ENCODE results near the gene SLX1A. TPM values are rescaled to one million over a fixed set of nuclear protein-coding genes. Genes with fewer than 3 reads are reported as not detected.

SLX1A gene
- total and polyA plus RNA-seq, 8 donors, result 2.3 to 86.9 (median 50.5) TPM

DNA sequence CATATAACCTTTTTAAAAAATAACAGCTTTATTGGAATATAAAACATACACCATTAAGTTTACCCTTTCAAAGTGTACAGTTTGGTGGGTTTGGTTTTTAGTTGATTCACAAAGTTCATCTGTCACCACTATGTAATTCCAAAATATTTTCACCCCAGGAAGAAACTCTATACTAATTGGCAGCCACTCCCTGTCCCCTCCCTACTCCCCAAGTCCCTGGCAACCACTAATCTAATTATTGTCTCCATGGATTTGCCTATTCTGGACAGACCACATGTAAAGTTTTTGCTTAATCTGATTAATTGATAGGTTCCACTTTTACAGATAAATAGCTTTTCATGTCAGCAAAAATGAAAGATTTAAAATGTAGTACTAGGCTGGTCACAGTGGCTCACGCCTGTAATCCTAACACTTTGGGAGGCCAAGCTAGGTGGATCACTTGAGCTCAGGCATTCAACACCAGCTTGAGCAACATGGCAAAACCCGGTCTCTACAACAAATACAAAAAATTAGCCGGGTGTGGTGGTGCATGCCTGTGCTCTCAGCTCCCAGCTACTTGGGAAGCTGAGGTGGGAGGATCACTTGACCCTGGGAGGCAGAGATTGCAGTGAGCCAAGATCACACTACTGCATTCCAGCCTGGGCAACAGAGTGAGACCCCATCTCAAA lies 45.7 kb upstream of the SLX1A start:
- no peaks in the 10 kb centered on the region for H3K36me3 ChIP-seq
- H3K9me3 ChIP-seq, result peaks cover 0 to 16% (median 9%) of the 10 kb centered on the region in 4 donors
- 69 to 91% (median 86%) methylated on average over 3 of the region's 3 CpGs for WGBS, 5 donors
- no peak overlapping the region for H3K4me3 ChIP-seq
- no peaks in the 10 kb centered on the region for H3K27me3 ChIP-seq
- TF ChIP-seq EP300 (IDR thresholded peaks at IDR 0.05) (no peak), POLR2A (IDR thresholded peaks at IDR 0.05) (no peak), POLR2AphosphoS5 (IDR thresholded peaks at IDR 0.05) (no peak)
- TF ChIP-seq, protein P1, sequence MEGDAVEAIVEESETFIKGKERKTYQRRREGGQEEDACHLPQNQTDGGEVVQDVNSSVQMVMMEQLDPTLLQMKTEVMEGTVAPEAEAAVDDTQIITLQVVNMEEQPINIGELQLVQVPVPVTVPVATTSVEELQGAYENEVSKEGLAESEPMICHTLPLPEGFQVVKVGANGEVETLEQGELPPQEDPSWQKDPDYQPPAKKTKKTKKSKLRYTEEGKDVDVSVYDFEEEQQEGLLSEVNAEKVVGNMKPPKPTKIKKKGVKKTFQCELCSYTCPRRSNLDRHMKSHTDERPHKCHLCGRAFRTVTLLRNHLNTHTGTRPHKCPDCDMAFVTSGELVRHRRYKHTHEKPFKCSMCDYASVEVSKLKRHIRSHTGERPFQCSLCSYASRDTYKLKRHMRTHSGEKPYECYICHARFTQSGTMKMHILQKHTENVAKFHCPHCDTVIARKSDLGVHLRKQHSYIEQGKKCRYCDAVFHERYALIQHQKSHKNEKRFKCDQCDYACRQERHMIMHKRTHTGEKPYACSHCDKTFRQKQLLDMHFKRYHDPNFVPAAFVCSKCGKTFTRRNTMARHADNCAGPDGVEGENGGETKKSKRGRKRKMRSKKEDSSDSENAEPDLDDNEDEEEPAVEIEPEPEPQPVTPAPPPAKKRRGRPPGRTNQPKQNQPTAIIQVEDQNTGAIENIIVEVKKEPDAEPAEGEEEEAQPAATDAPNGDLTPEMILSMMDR (IDR thresholded peaks at IDR 0.05), result no peak
- H3K4me1 ChIP-seq, result no peaks in the 10 kb centered on the region
- DNase-seq, result no peak
- H3K27ac ChIP-seq, result no peak overlapping the region
- intact Hi-C loops (cut with DNase I; ENCODE audit: low total_unique reads), result no loop called here

DNA sequence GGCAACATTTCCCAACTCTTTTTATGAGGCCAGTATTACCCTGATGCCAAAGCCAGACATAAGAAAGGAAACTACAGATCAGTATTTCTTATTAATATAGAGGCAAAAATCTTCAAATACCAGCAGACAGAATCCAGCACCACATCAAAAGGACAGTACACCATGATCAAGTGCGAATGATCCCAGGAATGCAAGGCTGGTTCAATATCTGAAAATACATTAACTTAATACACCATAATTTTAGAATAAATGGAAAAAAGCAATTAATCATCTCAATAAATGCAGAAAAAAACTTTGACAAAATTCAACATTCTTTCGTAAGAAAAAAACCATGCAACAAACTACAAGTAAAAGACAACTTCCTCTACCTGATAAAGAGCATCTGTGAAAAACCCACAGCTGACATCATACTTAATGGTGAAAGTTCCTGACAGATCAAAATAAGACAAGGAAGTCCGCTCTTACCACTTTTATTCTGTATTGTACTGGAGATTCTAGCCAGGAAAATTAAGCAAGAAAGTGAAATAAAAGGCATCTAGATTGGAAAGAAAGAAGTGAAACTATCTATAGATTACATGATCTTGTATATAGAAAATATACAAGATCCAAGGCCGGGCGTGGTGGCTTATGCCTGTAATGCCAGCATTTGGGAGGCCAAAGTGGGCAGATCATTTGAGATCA lies 44.3 kb upstream of the SLX1A start:
- 77 to 95% (median 90%) methylated on average over 5 of the region's 5 CpGs for WGBS, 5 donors
- H3K27ac ChIP-seq, result no peak overlapping the region
- H3K27me3 ChIP-seq, result no peaks in the 10 kb centered on the region
- DNase-seq, result no peak
- H3K36me3 ChIP-seq, result no peaks in the 10 kb centered on the region
- intact Hi-C loops (cut with DNase I; ENCODE audit: low total_unique reads), result no loop called here
- TF ChIP-seq POLR2AphosphoS5 (IDR thresholded peaks at IDR 0.05) (no peak), POLR2A (IDR thresholded peaks at IDR 0.05) (no peak), EP300 (IDR thresholded peaks at IDR 0.05) (no peak)
- TF ChIP-seq, protein P1 (IDR thresholded peaks at IDR 0.05), result no peak
- H3K9me3 ChIP-seq, result peaks cover 0 to 16% (median 9%) of the 10 kb centered on the region in 4 donors
- H3K4me1 ChIP-seq, result no peaks in the 10 kb centered on the region
- no peak overlapping the region for H3K4me3 ChIP-seq

DNA sequence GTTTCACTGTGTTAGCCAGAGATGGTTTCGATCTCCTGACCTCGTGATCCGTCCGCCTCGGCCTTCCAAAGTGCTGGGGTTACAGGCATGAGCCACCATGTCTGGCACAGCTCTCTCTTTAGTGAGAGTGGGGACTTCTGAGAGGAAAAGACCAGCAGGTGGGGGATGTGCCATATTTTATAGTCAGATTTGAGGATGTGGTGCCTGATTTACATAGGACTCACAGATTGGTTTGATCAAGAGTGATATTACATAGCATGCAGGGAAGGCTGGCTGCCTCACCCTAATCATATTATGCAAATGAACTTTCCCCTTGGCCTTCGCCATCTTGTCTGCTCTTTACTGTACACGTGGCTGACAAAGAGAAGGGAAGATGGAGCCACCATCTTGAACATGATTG lies 42.6 kb upstream of the SLX1A start:
- peaks cover 0 to 16% (median 9%) of the 10 kb centered on the region in 4 donors for H3K9me3 ChIP-seq
- no peaks in the 10 kb centered on the region for H3K4me1 ChIP-seq
- H3K4me3 ChIP-seq, result no peak overlapping the region
- DNase-seq, result no peak
- H3K36me3 ChIP-seq, result no peaks in the 10 kb centered on the region
- no peaks in the 10 kb centered on the region for H3K27me3 ChIP-seq
- no peak for TF ChIP-seq EP300 (IDR thresholded peaks at IDR 0.05)
- 88 to 93% (median 91%) methylated on average over 7 of the region's 7 CpGs for WGBS, 5 donors
- intact Hi-C loops (cut with DNase I; ENCODE audit: low total_unique reads), result no loop called here
- H3K27ac ChIP-seq, result no peak overlapping the region

DNA sequence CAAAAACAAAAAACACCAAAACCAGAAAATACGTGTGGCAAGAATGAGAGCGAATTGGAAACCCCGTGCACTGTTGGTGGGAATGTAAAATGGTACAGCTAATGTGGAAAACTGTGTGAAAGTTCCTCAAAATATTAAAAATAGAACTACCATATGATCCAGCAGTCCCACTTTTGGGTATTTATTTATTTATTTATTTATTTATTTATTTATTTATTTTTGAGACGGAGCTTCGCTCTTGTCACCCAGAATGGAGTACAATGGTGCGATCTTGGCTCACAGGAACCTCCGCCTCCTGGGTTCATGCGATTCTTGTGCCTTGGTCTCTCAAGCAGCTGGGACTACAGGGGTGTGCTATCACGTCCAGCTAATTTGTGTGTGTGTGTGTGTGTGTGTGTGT lies 41.2 kb upstream of the SLX1A start:
- 94 to 98% (median 96%) methylated on average over 9 of the region's 9 CpGs for WGBS, 5 donors
- no peaks in the 10 kb centered on the region for H3K36me3 ChIP-seq
- H3K9me3 ChIP-seq, result peaks cover 0 to 16% (median 9%) of the 10 kb centered on the region in 4 donors
- no peaks in the 10 kb centered on the region for H3K27me3 ChIP-seq
- H3K27ac ChIP-seq, result no peak overlapping the region
- intact Hi-C loops (cut with DNase I; ENCODE audit: low total_unique reads), result no loop called here
- TF ChIP-seq POLR2AphosphoS5 (IDR thresholded peaks at IDR 0.05) (no peak), POLR2A (IDR thresholded peaks at IDR 0.05) (no peak), EP300 (IDR thresholded peaks at IDR 0.05) (no peak)
- TF ChIP-seq, protein P1 (IDR thresholded peaks at IDR 0.05), result no peak
- H3K4me3 ChIP-seq, result no peak overlapping the region
- DNase-seq, result no peak
- H3K4me1 ChIP-seq, result no peaks in the 10 kb centered on the region

DNA sequence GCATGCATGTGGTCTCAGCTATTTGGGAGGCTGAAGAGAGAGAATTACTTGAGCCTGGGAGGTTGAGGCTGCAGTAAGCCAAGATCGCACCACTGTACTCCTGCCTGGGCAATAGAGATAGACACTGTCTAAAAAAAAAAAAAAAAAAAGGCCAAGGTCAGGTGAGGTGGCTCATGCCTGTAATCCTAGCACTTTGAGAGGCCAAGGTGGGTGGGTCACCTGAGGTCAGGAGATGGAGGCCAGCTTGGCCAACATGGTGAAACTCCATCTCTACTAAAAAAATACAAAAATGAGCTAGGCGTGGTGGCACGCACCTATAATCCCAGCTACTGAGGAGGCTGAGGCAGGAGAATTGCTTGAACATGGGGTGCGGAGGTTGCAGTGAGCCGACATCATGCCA lies 38.5 kb upstream of the SLX1A start:
- H3K4me1 ChIP-seq, result no peaks in the 10 kb centered on the region
- DNase-seq, result no peak
- intact Hi-C loops (cut with DNase I; ENCODE audit: low total_unique reads), result no loop called here
- no peaks in the 10 kb centered on the region for H3K27me3 ChIP-seq
- no peaks in the 10 kb centered on the region for H3K36me3 ChIP-seq
- H3K27ac ChIP-seq, result no peak overlapping the region
- TF ChIP-seq, protein P1 (IDR thresholded peaks at IDR 0.05), result no peak
- TF ChIP-seq POLR2A (IDR thresholded peaks at IDR 0.05) (no peak), EP300 (IDR thresholded peaks at IDR 0.05) (no peak), POLR2AphosphoS5 (IDR thresholded peaks at IDR 0.05) (no peak)
- H3K9me3 ChIP-seq, result no peaks in the 10 kb centered on the region
- no peak overlapping the region for H3K4me3 ChIP-seq
- 90 to 99% (median 95%) methylated on average over 5 of the region's 5 CpGs for WGBS, 5 donors

All from stomach (tissue), 9 donors.